ENCODE measurements around the gene GABRR1. TPM values are rescaled to one million over a fixed set of nuclear protein-coding genes. Genes with fewer than 3 reads are reported as not detected.

Gene GABRR1
- total and polyA plus RNA-seq, 2 donors (not counting 1 experiment from before 2014, with no cell fraction given) = not detected

GRCh38 chr6:89260310-89260709 is 43.2 kb upstream of the GABRR1 start:
- Histone ChIP-seq H3K9ac (ENCODE audit: insufficient read depth, low read length) (no peak overlapping the region), H3K4me3 (replicated peaks in 1 of 4; ENCODE audit: control extremely low read depth in 1 of 4, insufficient read depth in 1 of 4, low read depth in 3 of 4, low read length in 4 of 4) (no peak overlapping the region), H2AFZ (ENCODE audit: low read length) (no peak overlapping the region), H3K9me3 (ENCODE audit: control insufficient read depth, insufficient read depth, low read depth, low read length) (no peaks in the 10 kb centered on the region), H3K4me1 (ENCODE audit: control insufficient read depth, extremely low read depth, insufficient read depth, low read length) (no peaks in the 10 kb centered on the region), H3K79me2 (ENCODE audit: control insufficient read depth, insufficient read depth, low read length) (no peaks in the 10 kb centered on the region), H3K27me3 (ENCODE audit: control insufficient read depth, insufficient read depth, low read length) (no peaks in the 10 kb centered on the region), H3K4me2 (ENCODE audit: extremely low read depth, insufficient read depth, low read length) (no peak overlapping the region), H3K36me3 (ENCODE audit: control insufficient read depth, insufficient read depth, low read length) (no peaks in the 10 kb centered on the region), H3K27ac (ENCODE audit: insufficient read depth, low read length) (no peak overlapping the region), H4K20me1 (ENCODE audit: control insufficient read depth, extremely low read depth, insufficient read depth, low read length) (no peaks in the 10 kb centered on the region)
- TF ChIP-seq EZH2 (IDR thresholded peaks at IDR 0.05; ENCODE audit: low read length, missing control alignments) = no peak
- no peak for DNase-seq (ENCODE audit: low read depth in 2 of 2)

DNA sequence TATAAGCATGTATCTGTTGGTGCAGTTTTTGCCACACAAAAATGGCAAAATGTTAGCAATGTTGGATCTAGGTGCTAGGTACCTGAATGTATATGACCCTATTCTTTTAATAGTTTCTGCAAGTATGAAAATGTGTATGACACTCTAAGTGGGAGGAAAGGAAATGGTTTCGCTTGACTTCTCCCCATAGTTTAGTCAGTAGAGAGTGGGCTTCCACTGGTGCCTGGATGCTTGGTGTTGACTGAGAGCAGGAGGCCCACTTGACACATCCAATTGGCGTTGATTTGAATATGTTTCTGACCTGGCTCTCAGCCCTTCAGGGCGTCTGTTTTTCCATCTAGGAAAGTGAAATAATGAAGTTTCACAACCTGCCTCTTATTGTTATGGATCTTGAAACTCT is 41.8 kb upstream of the GABRR1 start:
- Histone ChIP-seq H3K4me3 (replicated peaks in 1 of 4; ENCODE audit: control extremely low read depth in 1 of 4, insufficient read depth in 1 of 4, low read depth in 3 of 4, low read length in 4 of 4) (no peak overlapping the region), H3K4me1 (ENCODE audit: control insufficient read depth, extremely low read depth, insufficient read depth, low read length) (no peaks in the 10 kb centered on the region), H2AFZ (ENCODE audit: low read length) (no peak overlapping the region), H4K20me1 (ENCODE audit: control insufficient read depth, extremely low read depth, insufficient read depth, low read length) (no peaks in the 10 kb centered on the region), H3K4me2 (ENCODE audit: extremely low read depth, insufficient read depth, low read length) (no peak overlapping the region), H3K9me3 (ENCODE audit: control insufficient read depth, insufficient read depth, low read depth, low read length) (no peaks in the 10 kb centered on the region), H3K27me3 (ENCODE audit: control insufficient read depth, insufficient read depth, low read length) (no peaks in the 10 kb centered on the region), H3K27ac (ENCODE audit: insufficient read depth, low read length) (no peak overlapping the region), H3K9ac (ENCODE audit: insufficient read depth, low read length) (no peak overlapping the region), H3K79me2 (ENCODE audit: control insufficient read depth, insufficient read depth, low read length) (no peaks in the 10 kb centered on the region), H3K36me3 (ENCODE audit: control insufficient read depth, insufficient read depth, low read length) (no peaks in the 10 kb centered on the region)
- TF ChIP-seq EZH2 (IDR thresholded peaks at IDR 0.05; ENCODE audit: low read length, missing control alignments) = no peak
- no peak for TF ChIP-seq CTCF (conservative IDR thresholded peaks at IDR 0.05 in 1 of 2, IDR thresholded peaks at IDR 0.05 in 1 of 2; ENCODE audit: low read depth in 1 of 2, low read length in 2 of 2)
- DNase-seq (ENCODE audit: low read depth in 2 of 2) = no peak

DNA sequence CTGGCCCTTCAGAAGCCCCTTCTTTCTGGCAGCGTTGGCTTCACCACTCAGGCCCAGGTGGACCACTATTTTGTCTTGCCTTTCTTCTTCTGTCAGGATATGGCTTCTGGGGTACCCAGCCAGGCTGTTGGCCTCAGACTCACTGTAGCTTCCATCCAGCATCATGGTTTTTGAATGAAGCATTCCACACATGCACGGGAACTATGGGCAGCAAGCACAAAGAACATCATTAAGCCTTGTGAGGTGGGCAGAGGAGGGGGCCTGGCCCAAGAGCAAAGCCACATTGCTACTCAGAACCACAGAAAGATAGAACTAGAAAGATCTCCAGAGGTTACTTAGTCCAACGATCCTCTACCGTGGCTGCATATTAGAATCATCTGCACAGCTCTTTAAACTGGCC is 40.6 kb upstream of the GABRR1 start:
- Histone ChIP-seq H3K36me3 (ENCODE audit: control insufficient read depth, insufficient read depth, low read length) (no peaks in the 10 kb centered on the region), H4K20me1 (ENCODE audit: control insufficient read depth, extremely low read depth, insufficient read depth, low read length) (no peaks in the 10 kb centered on the region), H3K27me3 (ENCODE audit: control insufficient read depth, insufficient read depth, low read length) (no peaks in the 10 kb centered on the region), H2AFZ (ENCODE audit: low read length) (no peak overlapping the region), H3K9ac (ENCODE audit: insufficient read depth, low read length) (no peak overlapping the region), H3K27ac (ENCODE audit: insufficient read depth, low read length) (no peak overlapping the region), H3K79me2 (ENCODE audit: control insufficient read depth, insufficient read depth, low read length) (no peaks in the 10 kb centered on the region), H3K9me3 (ENCODE audit: control insufficient read depth, insufficient read depth, low read depth, low read length) (no peaks in the 10 kb centered on the region), H3K4me3 (replicated peaks in 1 of 4; ENCODE audit: control extremely low read depth in 1 of 4, insufficient read depth in 1 of 4, low read depth in 3 of 4, low read length in 4 of 4) (no peak overlapping the region), H3K4me2 (ENCODE audit: extremely low read depth, insufficient read depth, low read length) (no peak overlapping the region), H3K4me1 (ENCODE audit: control insufficient read depth, extremely low read depth, insufficient read depth, low read length) (no peaks in the 10 kb centered on the region)
- DNase-seq (ENCODE audit: low read depth in 2 of 2) = no peak
- no peak for TF ChIP-seq EZH2 (IDR thresholded peaks at IDR 0.05; ENCODE audit: low read length, missing control alignments)
- TF ChIP-seq CTCF (conservative IDR thresholded peaks at IDR 0.05 in 1 of 2, IDR thresholded peaks at IDR 0.05 in 1 of 2; ENCODE audit: low read depth in 1 of 2, low read length in 2 of 2) = no peak
